H7 (cell line): ENCODE data around the gene ZNF157. TPM values are rescaled to one million over a fixed set of nuclear protein-coding genes. Genes with fewer than 3 reads are reported as not detected.

Source experiments
- DNase-seq: peaks from one replicate; pipeline ENCODE4 v3.0.0; 2012
- H3K27me3 ChIP-seq: 2 replicates; pipeline ENCODE4 v1.6.0; 2011; ENCODE audit warnings: mild to moderate bottlenecking, low read length; ENCODE audit not compliant: control insufficient read depth, insufficient read depth
- H3K36me3 ChIP-seq: replicated peaks from 2 replicates; pipeline ENCODE4 v1.5.1; 2011; ENCODE audit warnings: low read length; ENCODE audit not compliant: control insufficient read depth, insufficient read depth
- H3K4me3 ChIP-seq: 2 replicates; pipeline ENCODE4 v1.5.1; 2011; ENCODE audit warnings: low read depth, mild to moderate bottlenecking, control low read depth, low read length, moderate library complexity; ENCODE audit not compliant: insufficient read depth
- total RNA-seq: library from RNA; depleted of rRNA; stranded (reverse); fragments of >200 nt; shearing (Covaris generic); gene quantifications from 2 replicates; pipeline ENCODE4 v1.2.3, GENCODE V29; 2014

ZNF157 gene
- total RNA-seq, 1 experiment from 2014 or later, result 0.31 TPM

DNA sequence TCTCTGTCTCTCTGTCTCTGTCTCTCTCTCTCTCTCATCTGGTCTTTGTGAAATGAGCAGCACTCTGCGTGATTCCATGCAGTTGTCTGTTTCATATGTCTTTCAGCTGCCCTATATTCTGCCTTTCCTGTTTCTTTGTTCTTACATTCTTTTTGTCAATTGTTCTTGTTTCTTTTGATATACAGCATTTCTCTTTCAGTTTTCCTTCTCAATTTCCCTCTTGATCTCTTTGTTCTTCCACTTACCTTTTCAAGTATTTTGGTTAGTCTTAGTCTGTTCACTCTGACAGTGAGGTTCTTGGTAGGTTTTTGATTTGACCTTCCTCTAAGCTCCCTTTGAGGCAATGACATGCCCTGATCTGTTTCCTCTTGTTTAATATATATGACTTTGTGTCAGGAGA lies 20.4 kb downstream of the ZNF157 start:
- H3K27me3 ChIP-seq, result no peaks in the 10 kb centered on the region

DNA sequence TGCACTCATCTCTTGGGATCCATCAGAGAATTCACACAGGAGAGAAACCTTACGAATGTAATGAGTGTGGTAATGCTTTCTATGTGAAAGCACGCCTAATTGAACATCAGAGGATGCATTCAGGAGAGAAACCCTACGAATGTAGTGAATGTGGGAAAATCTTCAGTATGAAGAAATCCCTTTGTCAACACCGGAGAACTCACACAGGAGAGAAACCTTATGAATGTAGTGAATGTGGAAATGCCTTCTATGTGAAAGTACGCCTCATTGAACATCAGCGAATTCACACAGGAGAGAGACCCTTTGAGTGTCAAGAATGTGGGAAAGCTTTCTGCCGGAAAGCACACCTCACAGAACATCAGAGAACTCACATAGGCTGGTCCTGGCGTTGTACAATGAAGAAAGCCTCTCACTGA lies 42.8 kb downstream of the ZNF157 start:
- no peak for DNase-seq
- Histone ChIP-seq H3K36me3 (no peaks in the 10 kb centered on the region), H3K27me3 (no peaks in the 10 kb centered on the region), H3K4me3 (no peak overlapping the region)

More for the DNA sequence above, 20.4 kb downstream of the ZNF157 start:
- DNase-seq, result no peak
- no peaks in the 10 kb centered on the region for H3K36me3 ChIP-seq
- H3K4me3 ChIP-seq, result no peak overlapping the region

- DNase-seq, result no peak
- Histone ChIP-seq H3K27me3 (no peaks in the 10 kb centered on the region), H3K4me3 (no peak overlapping the region), H3K36me3 (no peaks in the 10 kb centered on the region)
Measured at GRCh38 chrX:47420265-47420664, 49.9 kb downstream of the ZNF157 start.

DNA sequence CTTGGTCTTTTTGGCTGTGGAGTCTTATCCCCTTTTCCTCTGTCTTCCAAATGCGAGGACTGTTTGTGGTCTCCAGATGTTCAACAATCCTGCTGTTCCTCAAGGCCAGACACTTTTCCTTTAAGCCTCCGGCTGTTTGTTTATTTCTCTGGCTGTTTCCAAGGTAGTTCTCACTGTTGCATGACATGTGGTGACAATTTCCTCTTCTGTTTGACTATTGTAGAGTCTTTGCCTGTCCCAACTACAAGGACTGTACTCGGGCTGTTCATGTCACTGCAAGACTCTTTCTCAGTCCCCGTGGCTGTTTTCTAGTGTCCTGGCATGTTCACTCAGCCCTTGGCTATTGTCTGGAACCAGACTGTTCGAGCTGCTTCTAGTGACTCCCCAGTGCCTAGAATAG lies 50.6 kb downstream of the ZNF157 start:
- no peak for DNase-seq
- no peak overlapping the region for H3K4me3 ChIP-seq
- no peaks in the 10 kb centered on the region for H3K27me3 ChIP-seq
- no peaks in the 10 kb centered on the region for H3K36me3 ChIP-seq

- no peaks in the 10 kb centered on the region for H3K36me3 ChIP-seq
- no peak for DNase-seq
- no peak overlapping the region for H3K4me3 ChIP-seq
- no peaks in the 10 kb centered on the region for H3K27me3 ChIP-seq
Measured at GRCh38 chrX:47422444-47422843, 52.1 kb downstream of the ZNF157 start.

GRCh38 chrX:47430925-47431324 lies 60.5 kb downstream of the ZNF157 start:
- Histone ChIP-seq H3K27me3 (no peaks in the 10 kb centered on the region), H3K36me3 (no peaks in the 10 kb centered on the region), H3K4me3 (no peak overlapping the region)
- DNase-seq, result no peak

- no peak overlapping the region for H3K4me3 ChIP-seq
- no peak for DNase-seq
- H3K36me3 ChIP-seq, result no peaks in the 10 kb centered on the region; the same call in 1 of the 2 replicates
- no peaks in the 10 kb centered on the region for H3K27me3 ChIP-seq
Measured at GRCh38 chrX:47446431-47446830, 76.1 kb downstream of the ZNF157 start.

DNA sequence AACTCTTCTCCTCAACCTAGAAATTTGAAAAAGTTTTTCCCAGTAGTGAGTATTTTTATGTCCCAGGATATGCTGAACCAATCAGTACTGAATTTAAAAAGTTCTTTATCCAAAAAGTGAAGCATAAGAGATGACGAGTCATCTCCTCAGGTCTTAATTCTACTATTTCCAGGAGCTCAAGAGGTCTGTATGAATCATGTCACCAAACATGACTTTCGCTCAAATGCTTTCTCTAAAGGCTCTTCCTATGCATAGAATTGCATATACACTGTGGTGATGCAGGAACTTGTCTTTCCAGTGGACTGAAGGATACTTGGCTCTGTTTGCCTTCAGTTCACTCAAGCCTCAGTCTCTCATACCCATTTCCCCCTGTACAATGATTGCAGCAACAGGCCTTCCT lies 76.6 kb downstream of the ZNF157 start:
- Histone ChIP-seq H3K4me3 (no peak overlapping the region), H3K27me3 (no peaks in the 10 kb centered on the region), H3K36me3 (no peaks in the 10 kb centered on the region; the same call in 1 of the 2 replicates)
- DNase-seq, result no peak

DNA sequence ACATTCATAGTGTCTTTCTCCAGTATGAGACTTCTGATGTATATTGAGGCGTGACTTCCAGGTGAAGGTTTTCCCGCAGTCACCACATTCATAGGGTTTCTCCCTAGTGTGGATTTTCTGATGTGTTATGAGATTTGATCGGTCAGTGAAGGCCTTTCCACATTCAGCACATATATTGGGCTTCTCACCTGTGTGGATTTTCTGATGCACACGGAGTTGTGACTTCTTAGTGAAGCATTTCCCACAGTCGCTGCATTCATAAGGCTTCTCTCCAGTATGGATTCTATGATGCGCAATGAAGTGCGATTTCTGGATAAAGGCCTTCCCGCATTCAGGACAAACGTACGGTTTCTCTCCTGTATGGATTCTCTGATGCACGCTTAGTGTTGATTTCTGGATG lies 77.2 kb downstream of the ZNF157 start:
- DNase-seq, result no peak
- Histone ChIP-seq H3K36me3 (no peaks in the 10 kb centered on the region; the same call in 1 of the 2 replicates), H3K4me3 (no peak overlapping the region), H3K27me3 (no peaks in the 10 kb centered on the region)

GRCh38 chrX:47448165-47448806 lies 77.9 kb downstream of the ZNF157 start:
- no peaks in the 10 kb centered on the region; the same call in 1 of the 2 replicates for H3K36me3 ChIP-seq
- no peak overlapping the region for H3K4me3 ChIP-seq
- no peaks in the 10 kb centered on the region for H3K27me3 ChIP-seq
- DNase-seq, result no peak

- Histone ChIP-seq H3K27me3 (no peaks in the 10 kb centered on the region), H3K36me3 (no peaks in the 10 kb centered on the region; the same call in 1 of the 2 replicates), H3K4me3 (no peak overlapping the region)
- DNase-seq, result no peak
Measured at GRCh38 chrX:47452112-47452511, 81.7 kb downstream of the ZNF157 start.

DNA sequence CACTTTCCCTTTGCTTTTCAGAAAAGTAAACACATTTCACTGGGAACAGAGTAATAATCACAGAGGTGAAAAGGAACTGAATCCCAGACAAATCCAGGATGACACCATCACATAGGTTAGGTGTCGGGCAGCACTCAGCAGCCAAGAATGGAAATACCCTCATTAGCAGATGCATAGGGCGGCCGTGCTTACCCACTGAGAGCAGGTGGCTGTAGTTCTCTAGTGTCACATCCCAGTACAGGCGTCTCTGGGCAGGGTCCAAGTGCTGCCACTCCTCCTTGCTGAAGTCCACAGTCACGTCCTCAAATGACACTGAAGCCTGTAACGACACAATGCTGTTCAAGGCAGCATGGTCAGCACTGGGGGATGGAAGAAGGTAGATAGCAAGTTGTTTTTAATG lies 85.7 kb downstream of the ZNF157 start:
- Histone ChIP-seq H3K4me3 (no peak overlapping the region), H3K27me3 (no peaks in the 10 kb centered on the region), H3K36me3 (no peaks in the 10 kb centered on the region)
- DNase-seq, result no peak

DNA sequence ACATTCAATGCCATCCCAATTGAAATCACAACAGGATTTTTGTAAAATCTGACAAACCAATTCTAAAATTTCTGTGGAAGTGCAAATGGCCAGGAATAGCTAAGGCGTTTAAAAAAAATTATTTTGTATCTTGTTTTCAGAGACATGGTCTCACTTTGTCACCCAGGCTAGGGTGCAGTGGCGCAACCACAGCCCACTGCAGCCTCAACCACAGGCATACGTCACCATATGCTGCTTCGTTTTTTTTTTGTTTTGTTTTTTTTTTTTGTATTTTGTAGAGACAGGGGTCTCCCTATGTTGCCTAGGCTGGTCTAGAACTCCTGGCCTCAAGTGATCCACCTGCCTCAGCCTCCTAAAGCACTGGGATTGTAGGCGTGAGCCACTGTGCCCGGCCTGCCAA lies 88.2 kb downstream of the ZNF157 start:
- Histone ChIP-seq H3K36me3 (no peaks in the 10 kb centered on the region), H3K4me3 (no peak overlapping the region), H3K27me3 (no peaks in the 10 kb centered on the region)
- no peak for DNase-seq

- Histone ChIP-seq H3K27me3 (no peaks in the 10 kb centered on the region), H3K4me3 (no peak overlapping the region), H3K36me3 (no peaks in the 10 kb centered on the region)
- no peak for DNase-seq
Measured at GRCh38 chrX:47460561-47460960, 90.2 kb downstream of the ZNF157 start.
